Right forelimb (tissue), 1 donor: Measurements from ENCODE around the gene GPR78.

Experiments
- DNase-seq: peaks from one replicate; pipeline ENCODE4 v3.0.0-alpha.2; 2018

GPR78 gene

DNA sequence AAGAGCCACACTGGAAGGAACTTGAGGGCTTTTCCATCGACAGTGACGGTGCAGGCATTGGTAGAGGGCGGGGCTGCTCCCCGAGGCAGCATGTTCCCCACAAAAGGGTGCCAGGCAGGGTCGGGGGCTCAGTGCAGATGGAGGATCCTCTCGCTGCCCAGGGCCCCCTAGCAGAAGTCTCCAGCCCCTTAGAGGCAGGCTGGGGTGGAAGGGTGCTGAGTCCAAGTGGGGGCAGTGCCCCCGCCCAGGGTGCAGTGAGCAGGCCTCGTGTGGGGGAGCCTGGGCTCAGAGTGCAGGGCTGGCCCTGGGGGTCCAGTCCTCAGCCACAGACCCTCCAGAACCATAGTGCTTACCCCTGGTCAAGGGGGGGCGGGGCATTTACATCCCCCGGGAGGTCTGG, 21.4 kb downstream of the GPR78 start:
- no peak for DNase-seq

DNA sequence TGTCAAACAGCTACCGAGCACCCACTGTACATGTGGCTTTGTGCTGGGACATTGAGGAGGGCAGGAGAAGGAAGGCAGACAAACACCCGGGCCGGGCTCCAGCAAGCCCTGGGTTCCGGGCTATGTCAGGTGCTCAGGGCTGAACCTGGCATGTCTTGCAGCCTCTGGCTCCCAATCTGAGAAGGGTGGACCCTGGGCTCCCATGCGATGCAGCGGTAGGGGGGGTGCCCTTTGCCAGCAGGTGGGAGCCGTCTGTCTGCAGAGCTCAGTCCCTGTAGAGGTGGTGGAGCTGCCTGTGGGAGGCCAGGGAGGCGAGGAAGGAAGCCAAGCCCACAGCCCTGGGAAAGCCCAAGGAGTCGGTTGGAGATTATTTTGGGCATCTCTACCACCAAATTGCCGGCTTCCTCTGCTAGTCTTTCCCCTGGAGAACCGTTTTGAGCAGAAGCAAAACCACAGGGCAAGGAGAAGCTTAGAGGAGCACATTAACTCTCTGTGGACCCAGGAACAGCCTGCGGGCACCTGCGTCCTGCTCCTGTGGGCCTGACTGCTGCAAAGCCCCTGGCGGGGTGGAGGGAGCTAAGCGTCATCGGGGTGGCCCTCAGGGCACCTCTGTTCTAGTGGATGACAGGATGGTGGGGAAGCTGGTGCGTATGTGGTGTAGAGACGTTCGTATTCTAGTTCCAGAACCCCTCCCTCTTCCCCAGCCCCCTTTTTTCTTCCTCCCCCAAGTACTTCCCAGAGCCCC, 22.7 kb downstream of the GPR78 start:
- no peak for DNase-seq

DNA sequence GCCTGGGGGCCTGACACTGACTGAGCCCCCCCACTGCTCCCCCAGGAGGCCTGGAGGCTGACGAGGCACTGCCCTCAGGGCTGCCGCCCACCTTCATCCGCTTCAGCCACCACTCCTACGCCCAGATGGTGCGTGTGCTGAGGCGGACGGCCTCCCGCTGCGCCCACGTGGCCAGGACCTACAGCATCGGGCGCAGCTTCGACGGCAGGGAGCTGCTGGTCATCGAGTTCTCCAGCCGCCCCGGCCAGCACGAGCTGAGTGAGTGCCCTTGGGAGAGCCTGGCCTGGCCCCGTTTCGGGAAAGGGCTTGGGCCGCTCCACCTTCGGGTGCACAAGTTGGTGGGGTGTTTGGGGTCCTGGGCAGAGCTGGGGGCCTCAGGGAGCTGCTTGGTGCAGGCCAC, 23.7 kb downstream of the GPR78 start:
- DNase-seq = no peak

DNA sequence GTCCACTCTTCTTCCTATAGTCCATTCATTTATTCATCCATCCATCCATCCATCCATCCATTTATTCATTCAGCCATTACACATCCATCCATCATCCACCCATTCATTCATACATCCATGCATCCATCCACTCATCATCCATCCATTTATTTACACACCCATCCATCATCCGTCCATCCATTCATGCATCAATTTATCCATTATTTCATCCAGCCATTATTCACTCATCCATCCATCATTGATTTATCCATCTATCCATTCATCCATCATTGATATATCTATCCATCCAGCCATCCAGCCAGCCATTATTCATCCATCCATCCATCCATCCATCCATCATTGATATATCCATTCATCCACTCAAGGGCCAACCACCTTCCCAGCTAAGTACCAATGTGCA, 25.1 kb downstream of the GPR78 start:
- DNase-seq = no peak

DNA sequence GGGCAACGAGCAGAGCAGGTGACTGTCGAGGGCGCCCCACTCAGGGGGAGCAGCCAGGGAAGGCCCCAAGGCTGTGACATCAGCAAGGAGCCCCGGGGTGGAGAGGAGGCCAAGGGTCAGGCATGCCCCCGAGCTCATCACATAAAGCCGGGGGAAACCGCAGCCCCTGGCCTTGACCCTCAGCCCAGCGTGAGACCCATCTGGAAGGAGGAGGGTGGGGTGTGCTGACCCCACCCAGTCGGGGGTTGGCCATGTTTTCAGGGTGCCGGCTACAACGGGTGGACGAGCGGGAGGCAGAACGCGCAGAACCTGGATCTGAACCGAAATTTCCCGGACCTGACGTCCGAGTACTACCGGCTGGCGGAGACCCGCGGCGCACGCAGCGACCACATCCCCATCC, 26.3 kb downstream of the GPR78 start:
- DNase-seq = no peak

DNA sequence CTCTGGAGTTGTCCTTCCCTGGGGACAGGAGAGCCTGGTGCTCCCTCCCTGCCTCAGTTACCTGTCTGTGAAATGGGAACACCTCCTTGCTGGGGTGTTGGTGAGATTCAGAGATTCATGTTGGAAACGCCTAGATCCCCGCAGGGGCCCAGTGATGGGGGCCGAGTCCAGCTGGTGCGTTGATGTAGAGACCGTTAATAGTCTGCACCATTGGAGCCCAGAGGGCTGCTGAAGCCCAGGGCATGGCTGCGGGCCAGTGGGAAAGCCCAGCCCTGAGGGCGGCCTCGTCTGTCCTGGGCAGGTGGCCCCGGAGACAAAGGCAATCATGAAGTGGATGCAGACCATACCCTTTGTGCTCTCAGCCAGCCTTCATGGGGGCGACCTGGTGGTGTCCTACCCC, 26.8 kb downstream of the GPR78 start:
- no peak for DNase-seq

DNA sequence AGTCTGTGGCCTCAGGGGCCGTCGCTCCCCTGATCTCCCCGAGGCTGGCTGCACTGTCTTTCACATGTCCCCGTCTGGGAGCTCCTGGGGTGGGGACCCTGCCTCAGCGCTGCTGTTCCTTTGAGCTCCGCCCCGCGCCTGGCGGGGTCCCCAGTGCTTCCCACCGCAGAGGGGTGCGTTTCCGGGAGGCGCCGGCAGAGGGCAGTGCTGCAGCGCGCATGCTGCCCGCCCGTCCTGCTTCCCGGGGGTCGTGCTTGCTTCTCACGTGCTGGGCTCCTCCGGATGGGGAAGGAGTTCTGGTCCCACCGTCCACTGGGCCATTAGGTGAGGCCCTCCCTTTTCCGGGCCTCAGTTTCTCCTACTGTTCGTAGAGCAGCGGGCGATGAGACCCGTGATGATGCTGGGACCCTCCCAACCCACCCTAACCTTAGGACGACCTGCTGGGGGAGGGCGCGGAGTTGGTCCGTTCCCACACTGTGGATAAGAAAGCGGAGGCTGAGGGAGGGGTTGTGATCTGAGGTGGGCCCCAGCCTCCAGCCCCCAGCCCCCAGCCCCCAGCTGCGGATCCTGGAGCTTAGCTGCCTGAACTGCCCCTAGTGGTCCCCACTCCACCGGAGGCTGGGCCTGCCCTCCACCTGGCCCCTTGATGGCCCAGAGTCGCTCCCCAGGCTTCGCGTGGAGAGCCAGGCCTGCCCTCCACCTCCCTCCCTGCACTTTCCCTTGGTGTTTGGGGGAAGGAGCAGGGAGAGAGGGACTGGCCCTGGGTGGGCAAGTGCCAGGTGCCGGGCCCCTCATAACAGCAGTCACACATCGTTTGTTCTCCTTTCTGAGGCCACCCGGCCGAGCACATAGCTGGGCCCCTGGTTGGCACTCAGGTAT, 27.6 kb downstream of the GPR78 start:
- peak; percentile 72 for DNase-seq

DNA sequence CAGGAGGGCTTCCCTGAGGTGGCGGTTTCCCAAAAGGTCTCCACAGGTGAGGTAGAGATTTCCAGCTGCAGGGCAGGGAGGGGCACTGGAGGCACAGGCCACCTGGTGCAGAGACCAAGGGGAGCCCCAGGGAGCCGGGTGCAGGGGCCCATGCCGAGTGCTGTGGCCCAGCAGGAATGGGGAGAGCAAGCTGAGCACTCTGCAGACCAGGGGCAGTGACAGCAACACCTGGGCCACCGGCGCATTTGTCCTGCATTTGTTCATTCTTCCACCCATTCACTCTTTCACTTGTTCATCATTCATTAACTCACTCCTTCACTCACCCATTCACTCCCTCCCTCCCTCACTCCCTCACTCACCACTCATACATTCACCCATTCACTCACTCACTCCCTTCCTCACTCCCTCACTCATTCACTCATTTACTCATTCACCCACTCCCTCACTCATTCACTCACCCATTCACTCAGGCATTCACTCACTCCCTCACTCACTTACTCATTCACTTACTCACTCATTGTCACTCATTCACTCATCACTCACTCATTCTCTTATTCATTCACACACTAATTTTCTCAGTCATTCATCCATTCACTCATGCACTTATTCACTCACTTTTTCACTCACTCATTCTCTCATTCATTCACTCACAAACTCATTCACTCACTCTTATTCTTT, 28.7 kb downstream of the GPR78 start:
- no peak for DNase-seq

DNA sequence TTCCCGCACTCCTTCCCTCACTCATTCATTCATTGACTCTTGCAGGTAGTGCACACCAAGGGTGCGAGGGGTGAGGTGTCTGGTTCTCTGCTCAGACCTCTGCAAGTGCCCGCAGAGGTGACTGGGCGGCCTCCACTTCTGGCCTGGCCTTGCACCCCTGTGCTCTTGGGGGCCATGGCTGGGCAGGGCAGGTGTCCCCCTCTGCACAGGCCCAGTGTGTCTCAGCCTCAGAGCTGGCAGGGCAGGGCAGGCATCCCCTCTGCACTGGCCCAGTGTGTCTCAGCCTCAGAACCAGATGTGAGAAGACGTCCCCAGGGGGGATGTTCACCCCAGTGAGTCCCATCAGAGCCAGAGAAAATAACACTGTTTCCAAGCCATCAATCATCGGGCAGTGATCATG, 29.2 kb downstream of the GPR78 start:
- no peak for DNase-seq

DNA sequence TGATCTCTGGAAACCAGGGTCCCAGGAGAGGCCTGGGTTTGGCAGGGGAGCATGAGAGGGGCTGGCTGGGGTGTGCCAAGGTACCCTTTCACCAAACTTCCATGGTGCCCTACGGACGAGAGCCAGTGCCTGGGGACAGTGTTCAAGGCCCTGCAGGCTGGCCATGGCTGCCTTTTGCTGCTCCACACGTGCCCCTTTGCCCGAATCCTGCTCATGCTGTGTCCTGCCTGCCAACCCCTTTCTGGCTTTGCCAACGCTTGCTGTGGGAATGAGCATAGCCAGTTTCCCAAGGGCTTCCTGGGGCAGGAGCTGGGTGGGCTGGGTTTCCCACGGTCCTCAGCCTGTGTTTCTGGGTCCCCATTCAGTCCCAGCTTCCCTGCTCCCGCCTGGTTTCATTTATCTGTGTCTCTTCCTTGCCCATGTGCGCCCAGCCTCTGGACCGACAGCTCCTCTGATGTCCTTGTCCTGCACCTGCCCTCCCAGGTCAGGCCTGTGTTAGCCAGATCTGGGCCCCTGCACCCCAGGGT, 29.7 kb downstream of the GPR78 start:
- no peak for DNase-seq

DNA sequence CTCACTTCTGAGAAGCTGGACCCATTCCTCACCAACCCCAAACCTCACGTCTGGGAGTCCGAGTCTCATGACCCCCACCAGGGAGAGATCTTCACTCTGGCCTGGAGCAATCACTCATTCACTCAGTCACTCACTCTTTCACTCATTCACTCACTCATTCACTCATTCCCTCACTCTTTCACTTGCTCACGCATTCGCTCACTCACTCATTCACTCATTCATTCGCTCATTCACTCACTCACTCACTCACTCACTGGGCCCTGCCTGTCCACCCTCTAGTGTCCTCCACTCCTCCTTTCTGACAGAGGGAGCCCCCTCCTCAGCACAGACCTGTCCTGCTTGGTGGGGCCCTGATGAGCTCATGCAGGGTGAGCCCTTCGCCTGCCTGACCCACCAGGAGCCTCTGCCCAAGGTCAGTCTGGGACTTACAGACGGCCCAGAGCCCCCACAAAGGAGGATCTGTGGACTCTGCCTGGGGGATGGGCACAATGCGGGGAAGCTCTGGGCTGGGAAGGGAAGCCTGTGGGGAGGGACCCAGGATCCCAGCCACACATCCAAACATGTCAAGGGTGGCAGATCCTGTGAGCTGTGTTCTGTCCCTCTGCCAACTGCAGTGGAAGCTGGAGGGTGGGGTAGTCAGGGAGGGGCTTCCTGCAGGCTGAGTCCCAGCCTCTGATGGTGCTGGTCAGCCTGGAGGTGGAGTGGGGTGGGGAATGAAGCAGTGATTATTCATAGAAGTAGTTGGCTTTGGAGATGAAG, 30.8 kb downstream of the GPR78 start:
- DNase-seq = no peak

DNA sequence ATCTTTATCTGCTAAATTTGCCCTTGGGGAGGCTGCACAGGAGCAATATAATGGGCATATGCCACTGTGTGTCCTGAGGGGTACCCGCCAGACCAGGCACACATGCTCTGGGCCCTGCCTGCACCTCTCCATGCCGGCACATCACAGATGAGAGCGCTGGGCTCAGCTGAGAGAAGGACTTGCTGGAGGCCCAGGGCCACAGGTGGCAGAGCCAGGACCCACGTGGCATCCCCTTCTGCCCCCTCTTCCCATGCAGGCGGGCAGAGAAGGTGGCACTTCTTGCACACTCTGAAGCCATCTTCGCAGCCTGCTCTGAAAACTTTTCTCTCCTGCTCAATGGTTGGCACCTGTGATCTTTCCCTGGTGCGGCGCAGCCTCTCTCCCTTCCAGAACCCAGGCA, 32.5 kb downstream of the GPR78 start:
- DNase-seq = no peak

DNA sequence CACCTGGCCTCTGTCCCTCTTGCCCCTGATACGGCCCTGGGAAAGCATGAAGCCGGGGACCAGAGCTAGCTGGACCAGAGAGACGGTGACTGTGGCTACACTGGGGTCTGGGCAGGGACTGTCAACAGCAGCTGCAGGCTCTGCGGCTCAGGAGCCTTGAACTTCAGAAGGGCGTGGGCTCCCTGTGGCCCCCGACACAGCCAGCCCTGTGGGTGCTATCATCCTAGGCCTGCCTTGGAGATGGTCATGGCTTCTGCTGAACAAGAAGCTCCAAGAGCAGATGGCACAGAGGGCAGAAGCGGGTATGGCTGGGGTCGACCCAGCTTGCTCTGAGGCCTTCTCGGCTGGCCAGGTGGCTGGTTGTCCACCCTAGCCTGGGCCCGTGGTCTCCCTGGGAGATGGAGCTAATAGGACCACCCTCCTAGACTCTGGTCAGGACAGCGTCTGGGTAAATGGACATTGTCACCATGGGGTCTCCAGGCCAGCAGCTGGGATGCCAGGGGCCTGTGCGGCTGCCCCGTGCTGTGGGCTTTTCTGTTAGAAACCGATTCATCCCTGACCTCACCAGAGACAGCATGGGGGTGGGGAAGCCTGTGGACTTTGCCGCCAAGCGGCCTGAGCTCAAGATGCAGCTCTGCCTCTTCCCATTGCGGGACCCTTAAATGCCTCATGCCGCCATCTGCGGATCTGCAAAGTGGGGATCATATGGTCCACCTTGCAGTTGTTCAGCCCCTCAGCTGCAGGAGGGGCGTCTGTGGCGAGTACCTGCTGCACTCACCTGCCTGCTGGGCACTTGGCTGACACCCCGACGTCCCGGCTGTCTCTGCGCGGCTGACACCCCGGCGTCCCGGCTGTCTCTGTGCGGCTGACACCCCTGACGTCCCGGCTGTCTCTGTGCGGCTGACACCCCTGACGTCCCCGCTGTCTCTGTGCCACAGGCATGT, 33.5 kb downstream of the GPR78 start:
- DNase-seq = no peak

DNA sequence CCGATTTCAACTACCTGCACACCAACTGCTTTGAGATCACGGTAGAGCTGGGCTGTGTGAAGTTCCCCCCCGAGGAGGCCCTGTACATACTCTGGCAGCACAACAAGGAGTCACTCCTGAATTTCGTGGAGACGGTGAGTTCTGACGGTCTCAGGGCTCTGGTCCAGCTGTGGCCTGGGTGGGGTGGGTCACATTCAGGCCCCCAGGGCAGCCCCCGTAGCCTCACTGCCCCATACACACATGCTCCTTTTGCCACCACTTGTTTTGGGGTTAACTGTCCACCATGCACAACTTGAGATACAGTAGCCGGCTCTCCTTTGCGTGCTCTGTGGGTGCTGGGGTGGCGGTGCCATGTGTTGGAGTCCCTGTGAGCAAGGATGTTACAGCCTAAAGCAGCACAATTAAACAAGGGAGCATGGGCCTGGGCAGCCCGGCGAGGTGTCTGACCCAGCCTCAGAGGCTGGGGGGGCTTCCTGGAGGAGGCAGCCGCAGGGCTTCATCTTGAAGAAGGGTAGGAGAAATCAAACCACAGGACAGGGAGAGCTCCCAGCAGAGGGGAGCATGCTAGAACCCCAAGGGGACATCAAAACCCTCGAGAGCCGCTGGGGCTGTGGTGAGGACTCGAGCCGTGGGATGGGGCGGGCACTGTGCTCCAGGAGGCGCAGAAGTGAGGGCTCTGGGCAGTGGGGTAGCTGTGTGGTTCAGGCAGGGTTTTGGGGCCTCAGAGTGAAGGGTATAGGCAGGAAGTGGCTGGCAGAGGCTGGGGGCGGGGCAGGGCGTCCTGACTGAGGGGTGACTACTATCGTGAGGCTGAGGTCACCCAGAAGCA, 34.4 kb downstream of the GPR78 start:
- no peak for DNase-seq

DNA sequence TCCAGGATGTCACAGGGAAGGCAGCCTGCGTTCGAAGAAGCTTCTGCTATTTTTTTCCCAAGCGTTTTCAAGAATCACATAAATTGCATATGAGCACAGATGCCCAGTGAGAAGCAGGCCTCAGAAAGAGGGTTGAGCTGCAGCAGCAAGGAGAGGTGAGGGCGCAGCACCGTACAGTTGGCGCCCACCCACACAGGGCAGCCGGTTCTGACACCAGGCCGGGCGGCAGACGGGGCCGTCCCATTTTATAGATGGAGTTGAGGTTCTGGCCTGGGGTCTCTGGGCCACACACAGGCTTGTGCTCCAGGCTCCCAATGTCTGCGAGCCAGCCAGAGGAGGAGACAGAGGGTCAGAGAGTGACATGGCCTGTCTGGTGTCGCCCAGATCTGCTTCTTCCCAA, 35.2 kb downstream of the GPR78 start:
- no peak for DNase-seq

DNA sequence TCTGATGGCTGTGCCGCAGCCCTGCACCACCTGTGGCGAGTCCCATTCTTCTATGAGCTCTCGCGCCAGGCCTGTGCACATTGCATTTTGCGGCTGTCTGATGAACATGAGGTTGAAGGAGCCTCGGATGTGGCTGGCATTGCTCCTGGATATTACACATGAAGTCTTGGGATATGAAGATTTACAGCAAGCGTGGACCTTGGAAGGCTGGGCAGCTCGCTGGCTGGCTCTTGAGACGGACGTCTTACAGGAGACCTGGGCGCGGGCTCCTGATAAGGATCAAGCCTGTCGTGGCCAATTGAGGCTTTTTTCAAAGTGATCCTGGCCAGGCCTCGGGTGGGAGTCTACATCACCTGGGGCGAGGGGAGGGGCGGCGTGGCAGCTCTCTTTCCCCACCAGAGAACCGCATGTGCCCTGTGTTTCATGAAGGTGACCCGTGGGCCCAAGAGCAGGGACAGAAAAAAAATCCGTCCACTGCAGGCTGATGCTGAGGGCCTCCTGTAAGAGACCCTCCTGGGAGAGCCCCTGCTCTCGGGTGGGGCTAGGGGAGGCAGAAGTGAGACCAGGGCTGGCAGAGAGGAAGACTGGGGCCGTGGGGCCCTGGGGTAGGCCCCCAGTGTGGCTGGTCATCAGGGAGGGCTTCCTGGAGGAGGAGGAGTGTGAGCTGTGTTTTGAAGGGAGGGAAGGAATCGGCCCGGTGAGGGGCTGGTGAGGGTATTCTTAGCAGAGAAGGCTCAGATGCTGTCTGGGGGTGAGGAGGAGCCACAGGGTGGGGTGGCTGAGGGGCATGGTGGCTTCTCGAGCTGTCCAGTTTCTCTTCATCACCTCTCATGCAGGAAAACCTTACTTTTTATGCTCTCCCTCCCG, 36.0 kb downstream of the GPR78 start:
- DNase-seq = no peak

DNA sequence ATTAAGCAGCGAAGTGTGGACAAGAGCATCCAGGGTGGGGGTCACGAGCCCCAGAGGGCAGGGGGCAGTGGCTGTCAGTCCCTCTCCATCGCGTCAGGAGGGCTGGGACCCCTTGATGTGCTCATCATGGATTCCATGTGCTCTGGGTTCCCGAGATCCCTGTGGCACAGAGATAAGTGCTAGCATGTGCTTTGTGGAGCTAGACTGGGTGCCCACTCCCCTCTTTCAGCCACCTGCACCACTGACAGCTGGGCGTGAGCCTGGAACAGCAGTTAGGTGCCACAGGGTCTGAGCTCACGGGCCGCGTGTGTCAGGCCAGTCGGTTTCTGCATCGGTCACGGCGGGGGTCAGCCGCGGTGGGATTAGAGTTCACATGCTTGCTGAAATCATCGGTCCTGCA, 36.6 kb downstream of the GPR78 start:
- no peak for DNase-seq

DNA sequence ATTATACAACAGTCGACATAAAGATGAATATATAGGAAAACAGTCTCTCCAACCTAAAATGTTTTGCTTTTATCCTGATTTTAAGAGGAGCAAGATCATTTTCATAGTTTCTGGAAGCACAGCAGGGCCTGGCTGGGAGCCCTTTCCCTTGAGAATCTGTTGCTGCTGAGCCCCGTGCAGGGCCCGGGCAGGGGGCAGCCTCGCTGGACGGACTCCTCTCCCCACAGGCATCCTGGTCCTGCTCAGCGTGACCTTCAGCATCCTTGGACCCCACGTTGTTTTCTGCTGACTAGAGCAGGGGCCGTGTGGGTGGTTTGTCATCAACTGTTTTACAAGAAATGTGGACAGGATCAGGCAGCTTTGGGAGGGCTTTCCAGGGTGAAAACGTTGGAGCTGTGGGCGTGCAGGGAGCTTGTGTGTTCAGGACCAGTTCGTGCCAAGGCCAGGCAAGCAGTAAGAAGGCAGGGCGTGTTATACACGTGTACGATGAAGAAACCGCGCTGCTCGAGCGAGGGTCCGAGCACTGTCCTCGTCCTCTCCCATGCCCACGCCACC, 37.4 kb downstream of the GPR78 start:
- no peak for DNase-seq

DNA sequence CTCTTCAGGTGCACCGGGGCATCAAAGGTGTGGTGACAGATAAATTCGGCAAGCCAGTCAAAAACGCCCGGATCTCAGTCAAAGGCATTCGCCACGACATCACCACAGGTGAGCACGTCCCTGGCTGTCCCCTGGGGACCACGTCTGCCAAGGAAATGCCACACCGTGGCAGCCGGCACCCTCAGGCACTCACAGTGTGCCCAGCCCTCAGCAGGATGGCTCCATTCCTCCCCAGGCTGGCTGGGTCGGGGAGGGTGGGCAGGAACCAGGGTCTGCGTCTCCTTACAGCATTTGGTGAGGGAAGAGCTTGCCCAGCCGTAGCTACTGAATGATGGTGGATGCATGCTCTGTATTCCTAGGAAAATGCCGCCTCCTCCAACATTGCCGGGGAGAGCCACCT, 38.2 kb downstream of the GPR78 start:
- DNase-seq = no peak
